GM12878 (cell line): ENCODE measurements around the gene CYB5R3. TPM values are rescaled to one million over a fixed set of nuclear protein-coding genes. Genes with fewer than 3 reads are reported as not detected.

Experiments
- ATAC-seq: fragments of 200-7000 bp; cut with Tn5 transposase; 3 replicates; pipeline ENCODE4 v1.9.1; 2020; ENCODE audit warnings: mild to moderate bottlenecking, moderate library complexity
- BruUV-seq: library from RNA; stranded (reverse); fragments of 400-500 nt; replicated peaks from 2 replicates; lab custom pipeline; 2021; lab: Mats Ljungman, UMichigan
- CTCF ChIA-PET: fragments of 300-600 bp; sonication (Branson Sonifier 250); formaldehyde crosslinking; extraction: SDS; loops from one replicate; lab custom pipeline; 2021; ENCODE audit warnings: inconsistent platforms; lab: Yijun Ruan, JAX
- POLR2A ChIA-PET: fragments of 350-600 bp; formaldehyde crosslinking; extraction: SDS; loops from one replicate; lab custom pipeline; 2021; ENCODE audit warnings: inconsistent platforms; lab: Charles Lee
- RAD21 ChIA-PET: fragments of 300-600 bp; sonication (Branson Sonifier 250); formaldehyde crosslinking; loops from one replicate; lab custom pipeline; 2023; ENCODE audit warnings: antibody characterized with exemption; ENCODE audit not compliant: unreplicated experiment; lab: Charles Lee
- SMC1A ChIA-PET: fragments of 300-600 bp; sonication (Branson Sonifier 250); formaldehyde crosslinking; loops from one replicate; lab custom pipeline; 2023; ENCODE audit not compliant: unreplicated experiment, uncharacterized antibody; lab: Charles Lee
- DNase-seq: peaks from one replicate; pipeline ENCODE4 v3.0.0-alpha.2; 2011; ENCODE audit warnings: low read depth, low spot score
- FAIRE-seq: peaks from 3 replicates; lab custom pipeline; 2011; peaks lifted over from hg19 to GRCh38; lab: Jason Lieb, UNC
- H2AFZ ChIP-seq: 2 replicates; pipeline ENCODE4 v1.6.0; 2011; ENCODE audit warnings: low read depth, low read length, control low read depth; ENCODE audit not compliant: control insufficient read depth
- H3K27ac ChIP-seq: 2 replicates; pipeline ENCODE4 v1.5.1; 2011; ENCODE audit warnings: control low read depth; ENCODE audit not compliant: control insufficient read depth, insufficient read depth
- H3K27me3 ChIP-seq, 2 experiments: replicated peaks in 1 of 2; 2 replicates each; pipeline versions ENCODE4 v1.6.0 to v1.6.1; 2011; ENCODE audit warnings: low read length in 1 of 2; ENCODE audit not compliant: control insufficient read depth in 2 of 2, insufficient read depth in 2 of 2
- H3K36me3 ChIP-seq, 2 experiments: 2 replicates each; pipeline ENCODE4 v1.5.1; 2011; ENCODE audit warnings: low read length in 1 of 2; ENCODE audit not compliant: control insufficient read depth in 2 of 2, insufficient read depth in 2 of 2
- H3K4me1 ChIP-seq: 2 replicates; pipeline ENCODE4 v1.6.1; 2011; ENCODE audit warnings: mild to moderate bottlenecking, low read length, moderate library complexity, mixed read lengths; ENCODE audit not compliant: control insufficient read depth, insufficient read depth
- H3K4me2 ChIP-seq: 2 replicates; pipeline ENCODE4 v1.6.0; 2011; ENCODE audit warnings: control low read depth; ENCODE audit not compliant: control insufficient read depth, insufficient read depth
- H3K4me3 ChIP-seq: fragments of 200-600 bp; sonication (generic); 2 replicates; pipeline ENCODE4 v1.5.1; 2016
- H3K79me2 ChIP-seq: 2 replicates; pipeline ENCODE4 v1.6.0; 2011; ENCODE audit warnings: low read length; ENCODE audit not compliant: control insufficient read depth, insufficient read depth
- H3K9ac ChIP-seq: 2 replicates; pipeline ENCODE4 v1.8.0; 2011; ENCODE audit warnings: low read length, control low read depth, mixed read lengths; ENCODE audit not compliant: control insufficient read depth, insufficient read depth
- H3K9me3 ChIP-seq: replicated peaks from 3 replicates; pipeline ENCODE4 v1.5.1; 2011; ENCODE audit warnings: mild to moderate bottlenecking, low read length; ENCODE audit not compliant: control insufficient read depth, insufficient read depth
- H4K20me1 ChIP-seq: 2 replicates; pipeline ENCODE4 v1.6.0; 2011; ENCODE audit not compliant: control insufficient read depth, insufficient read depth
- CREM ChIP-seq: IDR thresholded peaks from 2 replicates; pipeline ENCODE4 v1.6.1; 2014; ENCODE audit warnings: antibody characterized with exemption, low read depth
- NBN ChIP-seq: fragments of 450-650 bp; IDR thresholded peaks from 2 replicates; pipeline ENCODE4 v1.6.1; 2016
- NR2C1 ChIP-seq: fragments of 450-650 bp; IDR thresholded peaks from 2 replicates; pipeline ENCODE4 v1.6.1; 2017; ENCODE audit warnings: antibody characterized with exemption, mild to moderate bottlenecking, moderate library complexity
- SIX5 ChIP-seq: IDR thresholded peaks from 2 replicates; pipeline ENCODE4 v1.6.1; 2011; ENCODE audit warnings: mild to moderate bottlenecking, low read depth, low read length, moderate library complexity; ENCODE audit not compliant: severe bottlenecking
- SMARCA5 ChIP-seq: fragments of 450-650 bp; IDR thresholded peaks from 2 replicates; pipeline ENCODE4 v1.6.1; 2017; ENCODE audit warnings: mild to moderate bottlenecking
- WGBS: methylation state at CpG from one replicate; pipeline ENCODE4 v1.1.6; 2016; ENCODE audit warnings: low lambda C conversion rate; ENCODE audit not compliant: insufficient replicate concordance, insufficient coverage; ENCODE audit errors: missing lambda C conversion rate; 5-methylcytosine and 5-hydroxymethylcytosine counted together
- in situ Hi-C: fragments of 300-500 bp; cut with MboI; formaldehyde crosslinking; loops from 9 replicates; pipeline ENCODE4 v1.14.3; 2018; ENCODE audit warnings: mixed read lengths
- intact Hi-C: fragments of 100-400 bp; cut with micrococcal nuclease; formaldehyde crosslinking; loops from one replicate; pipeline ENCODE4 v1.14.2; 2022; ENCODE audit not compliant: unreplicated experiment
- polyA plus RNA-seq, 11 experiments: library from polyadenylated mRNA; depleted of rRNA in 4 of 11; unstranded in 6 of 11; stranded (reverse) in 5 of 11; fragments of >200 nt; fragmentation: Nextera tagmentation in 4 of 11; fragmentation: Illumina TruSeq in 1 of 11; extraction: Ambion mirVana in 4 of 11; extraction: Trizol in 1 of 11; gene quantifications; 1 replicate in 1 of 11; 2 replicates in 10 of 11; pipeline versions ENCODE4 v1.2.1 to v1.2.3, GENCODE V29; 2011 to 2016; ENCODE audit warnings: inconsistent platforms in 2 of 11, missing spikeins in 2 of 11, low read depth in 1 of 11
- total RNA-seq, 4 experiments: library from RNA; depleted of rRNA in 3 of 4; stranded (reverse); fragments of >200 nt in 3 of 4; fragmentation: Illumina TruSeq in 1 of 4; extraction: Trizol in 1 of 4; gene quantifications; 2 replicates each; pipeline versions ENCODE4 v1.2.1 to v1.2.3, GENCODE V29; 2013 to 2021
- TF ChIP-seq, protein P1 (sequence below): fragments of 450-650 bp; IDR thresholded peaks from 2 replicates; pipeline ENCODE4 v1.6.1; 2017; ENCODE audit warnings: mild to moderate bottlenecking, low read depth, inconsistent platforms; ENCODE audit not compliant: poor library complexity, severe bottlenecking
- TF ChIP-seq, protein P2 (sequence below): fragments of 450-650 bp; IDR thresholded peaks from 2 replicates; pipeline ENCODE4 v1.6.1; 2017; ENCODE audit warnings: antibody characterized with exemption, mild to moderate bottlenecking, moderate library complexity

CYB5R3 gene
- total and polyA plus RNA-seq, 10 of the 15 experiments (the other 5 are each of a cell fraction or from before 2014, with no cell fraction given) = 2.0 to 119 (median 67.8) TPM

DNA sequence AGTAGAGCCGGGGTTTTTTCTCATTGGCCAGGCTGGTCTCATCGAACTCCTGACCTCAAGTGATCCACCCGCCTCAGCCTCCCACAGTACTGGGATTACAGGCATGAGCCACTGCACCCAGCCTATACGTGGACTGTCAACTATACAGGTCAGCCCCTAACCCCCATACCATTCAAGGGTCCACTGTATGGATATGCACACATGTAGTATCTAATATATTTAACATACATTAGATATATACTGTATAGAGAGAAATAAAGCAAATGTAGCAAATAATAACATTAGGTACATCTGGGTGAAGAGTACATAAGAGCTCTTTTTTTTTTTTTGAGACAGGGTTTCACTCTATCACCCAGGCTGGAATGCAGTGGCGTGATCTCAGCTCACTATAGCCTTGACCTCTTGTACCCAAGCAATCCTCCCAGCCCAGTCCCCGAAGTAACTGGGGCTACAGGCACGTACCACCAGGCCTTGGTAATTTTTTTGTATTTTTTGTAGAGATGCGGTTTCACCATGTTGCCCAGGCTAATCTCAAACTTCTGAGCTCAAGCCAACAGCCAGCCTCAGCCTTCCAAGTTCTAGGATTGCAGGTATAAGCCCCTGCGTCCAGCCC is 7.3 kb downstream of the CYB5R3 start:
- intact Hi-C loops = no loop called here
- FAIRE-seq (no peak), ATAC-seq (no peak), DNase-seq (no peak)
- ChIA-PET SMC1A (interaction anchor here (1.0 kb wide), 1 partner anchor 11 kb away, joined by 3 read pairs; no protein-coding TSS in a partner anchor), CTCF (interaction anchor here (0.6 to 3.4 kb wide), 7 partner anchors 9 to 364 kb away, joined by 3 to 17 read pairs (median 3); no protein-coding TSS in a partner anchor)
- Histone ChIP-seq H3K4me1 (peaks cover 35% of the 10 kb centered on the region), H3K27ac (no peak overlapping the region), H2AFZ (no peak overlapping the region), H3K9ac (no peak overlapping the region), H3K79me2 (peaks cover 50% of the 10 kb centered on the region), H3K27me3 (no peaks in the 10 kb centered on the region), H3K4me2 (no peak overlapping the region)
- no TSS peak for BruUV-seq
- 92% methylated on average over 9 of the region's 9 CpGs for WGBS
- no peak for TF ChIP-seq SMARCA5
- TF ChIP-seq, protein P1, sequence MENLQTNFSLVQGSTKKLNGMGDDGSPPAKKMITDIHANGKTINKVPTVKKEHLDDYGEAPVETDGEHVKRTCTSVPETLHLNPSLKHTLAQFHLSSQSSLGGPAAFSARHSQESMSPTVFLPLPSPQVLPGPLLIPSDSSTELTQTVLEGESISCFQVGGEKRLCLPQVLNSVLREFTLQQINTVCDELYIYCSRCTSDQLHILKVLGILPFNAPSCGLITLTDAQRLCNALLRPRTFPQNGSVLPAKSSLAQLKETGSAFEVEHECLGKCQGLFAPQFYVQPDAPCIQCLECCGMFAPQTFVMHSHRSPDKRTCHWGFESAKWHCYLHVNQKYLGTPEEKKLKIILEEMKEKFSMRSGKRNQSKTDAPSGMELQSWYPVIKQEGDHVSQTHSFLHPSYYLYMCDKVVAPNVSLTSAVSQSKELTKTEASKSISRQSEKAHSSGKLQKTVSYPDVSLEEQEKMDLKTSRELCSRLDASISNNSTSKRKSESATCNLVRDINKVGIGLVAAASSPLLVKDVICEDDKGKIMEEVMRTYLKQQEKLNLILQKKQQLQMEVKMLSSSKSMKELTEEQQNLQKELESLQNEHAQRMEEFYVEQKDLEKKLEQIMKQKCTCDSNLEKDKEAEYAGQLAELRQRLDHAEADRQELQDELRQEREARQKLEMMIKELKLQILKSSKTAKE = no peak
- no peak for TF ChIP-seq SIX5
- TF ChIP-seq CREM = no peak
- TF ChIP-seq NR2C1 = no peak
- no peak for TF ChIP-seq NBN
- TF ChIP-seq, protein P2, sequence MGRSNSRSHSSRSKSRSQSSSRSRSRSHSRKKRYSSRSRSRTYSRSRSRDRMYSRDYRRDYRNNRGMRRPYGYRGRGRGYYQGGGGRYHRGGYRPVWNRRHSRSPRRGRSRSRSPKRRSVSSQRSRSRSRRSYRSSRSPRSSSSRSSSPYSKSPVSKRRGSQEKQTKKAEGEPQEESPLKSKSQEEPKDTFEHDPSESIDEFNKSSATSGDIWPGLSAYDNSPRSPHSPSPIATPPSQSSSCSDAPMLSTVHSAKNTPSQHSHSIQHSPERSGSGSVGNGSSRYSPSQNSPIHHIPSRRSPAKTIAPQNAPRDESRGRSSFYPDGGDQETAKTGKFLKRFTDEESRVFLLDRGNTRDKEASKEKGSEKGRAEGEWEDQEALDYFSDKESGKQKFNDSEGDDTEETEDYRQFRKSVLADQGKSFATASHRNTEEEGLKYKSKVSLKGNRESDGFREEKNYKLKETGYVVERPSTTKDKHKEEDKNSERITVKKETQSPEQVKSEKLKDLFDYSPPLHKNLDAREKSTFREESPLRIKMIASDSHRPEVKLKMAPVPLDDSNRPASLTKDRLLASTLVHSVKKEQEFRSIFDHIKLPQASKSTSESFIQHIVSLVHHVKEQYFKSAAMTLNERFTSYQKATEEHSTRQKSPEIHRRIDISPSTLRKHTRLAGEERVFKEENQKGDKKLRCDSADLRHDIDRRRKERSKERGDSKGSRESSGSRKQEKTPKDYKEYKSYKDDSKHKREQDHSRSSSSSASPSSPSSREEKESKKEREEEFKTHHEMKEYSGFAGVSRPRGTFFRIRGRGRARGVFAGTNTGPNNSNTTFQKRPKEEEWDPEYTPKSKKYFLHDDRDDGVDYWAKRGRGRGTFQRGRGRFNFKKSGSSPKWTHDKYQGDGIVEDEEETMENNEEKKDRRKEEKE = no peak
- TF ChIP-seq, all 136 proteins: peak for 0
- H3K4me3 ChIP-seq = no peak overlapping the region
- H3K9me3 ChIP-seq = no peaks in the 10 kb centered on the region
- H3K36me3 ChIP-seq = no peaks in the 10 kb centered on the region
- no peaks in the 10 kb centered on the region; the same call in 1 of the 2 replicates for H4K20me1 ChIP-seq
- POLR2A ChIA-PET = interaction anchor here (0.5 to 2.1 kb wide), 5 partner anchors 8 to 115 kb away, joined by 3 to 6 read pairs (median 3); no protein-coding TSS in a partner anchor
- RAD21 ChIA-PET = interaction anchor here (0.8 to 3.7 kb wide), 5 partner anchors 14 to 77 kb away, joined by 3 to 19 read pairs (median 6); partner anchors contain the start of gene POLDIP3
- in situ Hi-C loops = no loop called here
